GM23248 (cell line): ENCODE results near the gene ZNF808. TPM values are rescaled to one million over a fixed set of nuclear protein-coding genes. Genes with fewer than 3 reads are reported as not detected.
"Not testable (repeated sequence)": the region's sequence is repeated elsewhere in the genome, so short reads cannot be mapped to it uniquely, and the experiment has no call there.

Source experiments
- DNase-seq: peaks from one replicate; pipeline ENCODE4 v3.0.0-alpha.2; 2015
- H2AFZ ChIP-seq: fragments of 200-600 bp; sonication (generic); 2 replicates; pipeline ENCODE4 v1.6.1; 2016; ENCODE audit warnings: antibody characterized with exemption
- H3F3A ChIP-seq: fragments of 200-600 bp; sonication (generic); 2 replicates; pipeline ENCODE4 v1.6.1; 2016; ENCODE audit warnings: mild to moderate bottlenecking, antibody characterized with exemption, mixed run types; ENCODE audit not compliant: insufficient read depth
- H3K27ac ChIP-seq: fragments of 200-600 bp; sonication (generic); 2 replicates; pipeline ENCODE4 v1.5.1; 2016; ENCODE audit warnings: mild to moderate bottlenecking
- H3K27me3 ChIP-seq: fragments of 200-600 bp; sonication (generic); replicated peaks from 2 replicates; pipeline ENCODE4 v1.6.1; 2016; ENCODE audit warnings: mild to moderate bottlenecking; ENCODE audit not compliant: insufficient read depth
- H3K36me3 ChIP-seq: fragments of 200-600 bp; sonication (generic); 2 replicates; pipeline ENCODE4 v1.6.1; 2016; ENCODE audit warnings: low read depth, mild to moderate bottlenecking
- H3K4me1 ChIP-seq: fragments of 200-600 bp; sonication (generic); 2 replicates; pipeline ENCODE4 v1.6.1; 2016; ENCODE audit warnings: mild to moderate bottlenecking; ENCODE audit not compliant: insufficient read depth
- H3K4me2 ChIP-seq: fragments of 200-600 bp; sonication (generic); one replicate; pipeline ENCODE4 v1.6.1; 2016; ENCODE audit warnings: mild to moderate bottlenecking; ENCODE audit not compliant: unreplicated experiment
- H3K4me3 ChIP-seq: fragments of 200-600 bp; sonication (generic); 2 replicates; pipeline ENCODE4 v1.5.1; 2016; ENCODE audit warnings: mild to moderate bottlenecking
- H3K79me2 ChIP-seq: fragments of 200-600 bp; sonication (generic); 2 replicates; pipeline ENCODE4 v1.6.1; 2016; ENCODE audit warnings: mild to moderate bottlenecking; ENCODE audit not compliant: insufficient read depth
- H3K9ac ChIP-seq: fragments of 200-600 bp; sonication (generic); 2 replicates; pipeline ENCODE4 v1.6.1; 2016; ENCODE audit warnings: mild to moderate bottlenecking
- H3K9me2 ChIP-seq: fragments of 200-600 bp; sonication (generic); 2 replicates; pipeline ENCODE4 v1.6.1; 2016; ENCODE audit warnings: mixed run types, mild to moderate bottlenecking, moderate library complexity; ENCODE audit not compliant: insufficient read depth
- H3K9me3 ChIP-seq: fragments of 200-600 bp; sonication (generic); one replicate; pipeline ENCODE4 v1.6.1; 2017; ENCODE audit warnings: low read depth
- H4K20me1 ChIP-seq: fragments of 200-600 bp; sonication (generic); 2 replicates; pipeline ENCODE4 v1.6.0; 2016; ENCODE audit not compliant: insufficient read depth
- EZH2 ChIP-seq: fragments of 200-600 bp; sonication (generic); IDR thresholded peaks from 2 replicates; pipeline ENCODE4 v1.6.1; 2018; ENCODE audit warnings: antibody characterized with exemption, mild to moderate bottlenecking; ENCODE audit not compliant: insufficient read depth, poor library complexity, severe bottlenecking
- EZH2phosphoT487 ChIP-seq: fragments of 200-600 bp; sonication (generic); IDR thresholded peaks from 2 replicates; pipeline ENCODE4 v1.6.1; 2018; ENCODE audit warnings: antibody characterized with exemption, moderate library complexity, mild to moderate bottlenecking, low read depth; ENCODE audit not compliant: insufficient read depth
- WGBS, 2 experiments: methylation state at CpG; one replicate each; pipeline ENCODE4 v1.1.6; 2015 to 2017; ENCODE audit warnings: low lambda C conversion rate in 2 of 2, low coverage in 1 of 2; ENCODE audit errors: missing lambda C conversion rate in 2 of 2; 5-methylcytosine and 5-hydroxymethylcytosine counted together
- in situ Hi-C: fragments of 300-500 bp; cut with MboI; formaldehyde crosslinking; loops from 2 replicates; pipeline ENCODE4 v1.15.0; 2020
- polyA plus RNA-seq: library from polyadenylated mRNA; unstranded; fragments of >200 nt; fragmentation: Nextera tagmentation; extraction: Ambion mirVana; gene quantifications from 2 replicates; pipeline ENCODE4 v1.2.1, GENCODE V29; 2016
- total RNA-seq: library from RNA; depleted of rRNA; stranded (reverse); fragments of >200 nt; shearing (Covaris generic); gene quantifications from 2 replicates; pipeline ENCODE4 v1.2.3, GENCODE V29; 2014

ZNF808 gene
- total and polyA plus RNA-seq, 2 experiments from 2014 or later, result 2.9 to 7.9 TPM

- H3K4me3 ChIP-seq, result no peak overlapping the region
- no peaks in the 10 kb centered on the region for H3K27me3 ChIP-seq
- H3K4me1 ChIP-seq, result peaks cover 5% of the 10 kb centered on the region; the same call in 1 of the 2 replicates
- no peak overlapping the region for H3K4me2 ChIP-seq
- H4K20me1 ChIP-seq, result no peaks in the 10 kb centered on the region
- peaks cover 13% of the 10 kb centered on the region; the same call in 1 of the 2 replicates for H3K36me3 ChIP-seq
- H3F3A ChIP-seq, result peaks cover 12% of the 10 kb centered on the region
- no peaks in the 10 kb centered on the region for H3K9me2 ChIP-seq
- TF ChIP-seq EZH2, result no peak
- no peak for TF ChIP-seq EZH2phosphoT487
- no peak for DNase-seq
- no peaks in the 10 kb centered on the region for H3K9me3 ChIP-seq
- no peak overlapping the region for H3K9ac ChIP-seq
- in situ Hi-C loops, result no loop called here
- no peak overlapping the region for H3K27ac ChIP-seq
- H3K79me2 ChIP-seq, result peaks cover 7% of the 10 kb centered on the region
- WGBS, 2 experiments, result 85 to 88% methylated on average over 6 of the region's 6 CpGs
- H2AFZ ChIP-seq, result no peak overlapping the region
Measured at GRCh38 chr19:52566121-52566520, 38.7 kb downstream of the ZNF808 start.

- Histone ChIP-seq H3K9me2 (no peaks in the 10 kb centered on the region), H3K4me1 (peaks cover 7% of the 10 kb centered on the region; the same call in 1 of the 2 replicates), H3K79me2 (peaks cover 12% of the 10 kb centered on the region), H3K27ac (no peak overlapping the region), H3K27me3 (no peaks in the 10 kb centered on the region), H3K9me3 (no peaks in the 10 kb centered on the region), H2AFZ (no peak overlapping the region), H3F3A (peaks cover 12% of the 10 kb centered on the region), H4K20me1 (no peaks in the 10 kb centered on the region), H3K9ac (no peak overlapping the region), H3K4me2 (no peak overlapping the region), H3K4me3 (no peak overlapping the region), H3K36me3 (peaks cover 13% of the 10 kb centered on the region; the same call in 1 of the 2 replicates)
- WGBS, 2 experiments, result 87 to 90% methylated on average over 2 of the region's 2 CpGs
- in situ Hi-C loops, result no loop called here
- DNase-seq, result peak; percentile 55
- no peak for TF ChIP-seq EZH2
- TF ChIP-seq EZH2phosphoT487, result no peak
Measured at GRCh38 chr19:52566588-52566987, 39.1 kb downstream of the ZNF808 start.

GRCh38 chr19:52567921-52568320 is 40.5 kb downstream of the ZNF808 start:
- Histone ChIP-seq H3K27ac (no peak overlapping the region), H3K9me3 (no peaks in the 10 kb centered on the region), H3K36me3 (peaks cover 13% of the 10 kb centered on the region; the same call in 1 of the 2 replicates), H3K4me3 (no peak overlapping the region), H4K20me1 (no peaks in the 10 kb centered on the region), H3K27me3 (no peaks in the 10 kb centered on the region), H3K9ac (no peak overlapping the region), H3K79me2 (peaks cover 23% of the 10 kb centered on the region), H3K4me2 (no peak overlapping the region), H3K9me2 (no peaks in the 10 kb centered on the region), H3K4me1 (peaks cover 7% of the 10 kb centered on the region; the same call in 1 of the 2 replicates), H3F3A (peaks cover 12% of the 10 kb centered on the region), H2AFZ (no peak overlapping the region)
- WGBS, 2 experiments, result 97 to 98% methylated on average over 14 of the region's 14 CpGs
- TF ChIP-seq EZH2phosphoT487 (no peak), EZH2 (no peak)
- DNase-seq, result no peak
- in situ Hi-C loops, result no loop called here

- peaks cover 32% of the 10 kb centered on the region for H3K79me2 ChIP-seq
- peak overlapping the region; percentile 91 for H2AFZ ChIP-seq
- H3K9me2 ChIP-seq, H3K36me3 ChIP-seq, H3K4me1 ChIP-seq, in situ Hi-C loops, H3K9me3 ChIP-seq, H4K20me1 ChIP-seq, H3K27me3 ChIP-seq: not testable (repeated sequence)
- H3K4me3 ChIP-seq, result peak overlapping the region; percentile 87
- peak overlapping the region; percentile 83 for H3K27ac ChIP-seq
- peak; percentile 65 for DNase-seq
- H3K9ac ChIP-seq, result peak overlapping the region; percentile 89
- peak overlapping the region; percentile 86 for H3K4me2 ChIP-seq
- WGBS, 2 experiments, result 5 to 10% methylated on average over 13 of the region's 13 CpGs
- peaks cover 12% of the 10 kb centered on the region for H3F3A ChIP-seq
Measured at GRCh38 chr19:52569638-52569999, 42.2 kb downstream of the ZNF808 start.
